GM21529 (cell line): ENCODE measurements around the gene EYA4.
A peak's percentile ranks its signal among the peaks of the same experiment; 100 is the strongest.

Experiments used
- ATAC-seq: cut with Tn5 transposase; IDR thresholded peaks from one replicate; pipeline ENCODE4 v1.9.1; 2021; ENCODE audit not compliant: unreplicated experiment

Gene EYA4

GRCh38 chr6:133241086-133241900 is at the start of gene EYA4:
EYA4 (plus strand) TSS chr6:133241357; CDS start chr6:133274781, 33,424 bp downstream.
- no peak for ATAC-seq

- ATAC-seq = no peak
These were observed 47.8 kb upstream of the EYA4 start for GRCh38 chr6:133193396-133193795.

GRCh38 chr6:133198725-133199124 is 42.4 kb upstream of the EYA4 start:
- ATAC-seq = no peak

GRCh38 chr6:133201231-133201630 is 39.9 kb upstream of the EYA4 start:
- ATAC-seq = no peak

GRCh38 chr6:133202610-133203343 is 38.4 kb upstream of the EYA4 start:
- peak; percentile 52 for ATAC-seq

- ATAC-seq = peak; percentile 46
These were observed 37.8 kb upstream of the EYA4 start for GRCh38 chr6:133203344-133203697.

GRCh38 chr6:133205304-133205703 is 35.9 kb upstream of the EYA4 start:
- ATAC-seq = no peak

GRCh38 chr6:133206942-133207341 is 34.2 kb upstream of the EYA4 start:
- no peak for ATAC-seq

- ATAC-seq = no peak
These were observed 33.4 kb upstream of the EYA4 start for GRCh38 chr6:133207754-133208153.

- no peak for ATAC-seq
These were observed 32.9 kb upstream of the EYA4 start for GRCh38 chr6:133208183-133208755.

- no peak for ATAC-seq
These were observed 26.9 kb upstream of the EYA4 start for GRCh38 chr6:133214267-133214666.

- no peak for ATAC-seq
These were observed 22.3 kb upstream of the EYA4 start for GRCh38 chr6:133218852-133219251.

- no peak for ATAC-seq
These were observed 17.6 kb upstream of the EYA4 start for GRCh38 chr6:133223452-133224029.

- no peak for ATAC-seq
These were observed 15.6 kb upstream of the EYA4 start for GRCh38 chr6:133225560-133225959.

- ATAC-seq = no peak
These were observed 13.8 kb upstream of the EYA4 start for GRCh38 chr6:133227344-133227743.

- no peak for ATAC-seq
These were observed 11.1 kb upstream of the EYA4 start for GRCh38 chr6:133230052-133230451.

GRCh38 chr6:133235221-133235620 is 5.9 kb upstream of the EYA4 start:
- ATAC-seq = no peak

- no peak for ATAC-seq
These were observed 4.2 kb upstream of the EYA4 start for GRCh38 chr6:133236932-133237331.

GRCh38 chr6:133240511-133241085 is 559 bp upstream of the EYA4 start:
- no peak for ATAC-seq

- no peak for ATAC-seq
These were observed 912 bp downstream of the EYA4 start for GRCh38 chr6:133241901-133242636.
